ENCODE results near the gene AEBP1.

Gene AEBP1

GRCh38 chr7:44133295-44133694, 29.1 kb downstream of the AEBP1 start:
- DNase-seq (ENCODE audit: extremely low spot score, insufficient read length, low read depth) (no peak), FAIRE-seq (no peak)

GRCh38 chr7:44134943-44135628, 30.9 kb downstream of the AEBP1 start:
- FAIRE-seq, result no peak

GRCh38 chr7:44136731-44137130, 32.6 kb downstream of the AEBP1 start:
- DNase-seq (ENCODE audit: extremely low spot score, insufficient read length, low read depth) (no peak), FAIRE-seq (no peak)

More at GRCh38 chr7:44134943-44135628, 30.9 kb downstream of the AEBP1 start:
- no peak for DNase-seq (ENCODE audit: extremely low spot score, insufficient read length, low read depth)

- no peak for FAIRE-seq
These were observed 34.6 kb downstream of the AEBP1 start for GRCh38 chr7:44138698-44139097.

GRCh38 chr7:44139311-44140010, 35.3 kb downstream of the AEBP1 start:
- DNase-seq (ENCODE audit: extremely low spot score, insufficient read length, low read depth) (no peak), FAIRE-seq (no peak)

More at GRCh38 chr7:44138698-44139097, 34.6 kb downstream of the AEBP1 start:
- DNase-seq (ENCODE audit: extremely low spot score, insufficient read length, low read depth), result no peak

- DNase-seq (ENCODE audit: extremely low spot score, insufficient read length, low read depth), result no peak
- no peak for FAIRE-seq
These were observed 36.2 kb downstream of the AEBP1 start for GRCh38 chr7:44140341-44140740.

GRCh38 chr7:44141221-44141850, 37.2 kb downstream of the AEBP1 start, which contains the start of gene MYL7:
Gene MYL7 (minus strand): TSS chr7:44141332. CDS start chr7:44141305, 27 bp downstream.
- DNase-seq (ENCODE audit: extremely low spot score, insufficient read length, low read depth) (no peak), FAIRE-seq (no peak)

- no peak for DNase-seq (ENCODE audit: extremely low spot score, insufficient read length, low read depth)
- no peak for FAIRE-seq
These were observed 37.9 kb downstream of the AEBP1 start for GRCh38 chr7:44142028-44142427.

- DNase-seq (ENCODE audit: extremely low spot score, insufficient read length, low read depth), result no peak
- FAIRE-seq, result no peak
These were observed 39.6 kb downstream of the AEBP1 start for GRCh38 chr7:44143646-44144250.

GRCh38 chr7:44144426-44144967, 40.4 kb downstream of the AEBP1 start:
- no peak for DNase-seq (ENCODE audit: extremely low spot score, insufficient read length, low read depth)
- FAIRE-seq, result no peak

GRCh38 chr7:44144968-44145478, 40.9 kb downstream of the AEBP1 start:
- no peak for DNase-seq (ENCODE audit: extremely low spot score, insufficient read length, low read depth)
- no peak for FAIRE-seq

GRCh38 chr7:44145479-44145968, 41.4 kb downstream of the AEBP1 start:
- FAIRE-seq, result no peak
- DNase-seq (ENCODE audit: extremely low spot score, insufficient read length, low read depth), result no peak

GRCh38 chr7:44145969-44146911, 42.1 kb downstream of the AEBP1 start:
- peak; percentile 48 for FAIRE-seq
- DNase-seq (ENCODE audit: extremely low spot score, insufficient read length, low read depth), result peak; percentile 63

GRCh38 chr7:44147026-44147991, 43.2 kb downstream of the AEBP1 start:
- DNase-seq (ENCODE audit: extremely low spot score, insufficient read length, low read depth) (no peak), FAIRE-seq (no peak)

GRCh38 chr7:44148166-44148565, 44.0 kb downstream of the AEBP1 start:
- FAIRE-seq, result no peak

GRCh38 chr7:44148961-44149536, 44.9 kb downstream of the AEBP1 start:
- FAIRE-seq (no peak), DNase-seq (ENCODE audit: extremely low spot score, insufficient read length, low read depth) (no peak)

More at GRCh38 chr7:44148166-44148565, 44.0 kb downstream of the AEBP1 start:
- DNase-seq (ENCODE audit: extremely low spot score, insufficient read length, low read depth), result no peak

Data from GM18507 (cell line).